CD4-positive, alpha-beta T cell treated with Interleukin-1 beta for 1 hour (primary cell): ENCODE results near the gene CALCR.
"Not testable (repeated sequence)": the region's sequence is repeated elsewhere in the genome, so short reads cannot be mapped to it uniquely, and the experiment has no call there.

ENCODE experiments used
- DNase-seq, 2 donors: peaks; one replicate each; pipeline ENCODE4 v3.0.0-alpha.2; 2020 to 2022

Gene CALCR

GRCh38 chr7:93559639-93560491 is 14.7 kb downstream of the CALCR start:
- DNase-seq, result no peak

DNA sequence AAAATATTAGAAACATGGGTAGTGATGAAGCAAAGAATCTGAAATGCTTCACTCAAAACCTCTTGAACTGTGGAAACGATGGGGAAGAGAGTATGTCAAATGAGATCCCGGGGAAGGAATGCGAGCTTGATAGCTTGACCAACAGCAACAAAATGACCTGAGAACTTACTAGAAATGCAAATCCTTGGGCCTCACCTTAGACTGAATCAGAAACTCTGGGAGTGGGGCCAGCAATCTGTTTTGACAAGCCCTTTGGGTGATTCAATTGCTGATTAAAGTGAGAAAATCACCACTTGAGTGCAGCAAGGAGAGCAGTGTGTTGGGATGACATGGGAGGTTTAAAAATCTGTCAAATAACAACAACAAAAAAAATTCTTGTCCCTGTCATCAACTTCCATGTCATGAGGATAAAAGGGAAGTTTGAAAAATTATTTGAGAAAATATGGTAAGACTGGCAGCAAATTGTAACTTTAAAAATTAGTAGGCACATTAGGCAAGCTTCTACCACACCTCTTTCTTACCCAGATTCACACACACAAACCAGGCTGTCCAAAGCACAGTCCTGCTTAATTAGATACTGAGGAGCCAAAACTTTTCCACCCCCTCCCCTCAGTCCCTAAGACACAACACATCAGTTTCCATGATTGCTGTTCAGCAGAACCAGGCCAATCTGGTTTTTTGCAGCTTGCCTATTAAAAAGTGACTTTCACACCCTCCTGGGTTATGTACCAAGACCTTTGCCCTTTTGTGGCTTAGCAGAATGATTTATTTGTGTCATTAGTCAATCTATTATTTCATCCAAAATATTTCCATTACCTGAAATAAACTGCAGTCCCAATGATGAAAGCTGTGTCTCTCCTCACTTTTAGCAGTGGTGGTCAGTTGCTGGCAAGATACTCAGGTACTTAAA is 15.6 kb downstream of the CALCR start:
- DNase-seq, result no peak

- no peak for DNase-seq
Measured at GRCh38 chr7:93551931-93552330, 22.6 kb downstream of the CALCR start.

GRCh38 chr7:93551063-93551895 is 23.2 kb downstream of the CALCR start:
- DNase-seq, result no peak

DNA sequence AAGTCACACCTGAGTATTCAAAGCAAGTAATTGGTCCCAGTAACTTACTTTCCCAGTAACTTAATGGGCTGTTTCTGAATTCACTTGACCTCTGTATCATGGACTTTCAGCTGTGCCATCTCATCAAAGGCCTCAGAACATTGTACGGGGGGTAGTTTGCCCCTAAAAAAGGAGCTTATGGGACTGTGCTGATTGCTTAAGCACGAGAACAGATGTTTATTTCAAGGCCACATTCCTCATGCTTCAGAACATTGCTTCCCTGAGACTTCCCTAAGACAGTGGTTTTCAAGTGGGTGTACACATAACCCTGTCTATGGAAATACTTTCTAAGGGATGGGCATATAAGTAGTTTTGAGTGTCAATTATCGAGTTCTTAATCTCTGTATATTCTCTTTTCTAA is 26.8 kb downstream of the CALCR start:
- DNase-seq, result no peak

GRCh38 chr7:93544691-93545090 is 29.8 kb downstream of the CALCR start:
- no peak for DNase-seq

DNA sequence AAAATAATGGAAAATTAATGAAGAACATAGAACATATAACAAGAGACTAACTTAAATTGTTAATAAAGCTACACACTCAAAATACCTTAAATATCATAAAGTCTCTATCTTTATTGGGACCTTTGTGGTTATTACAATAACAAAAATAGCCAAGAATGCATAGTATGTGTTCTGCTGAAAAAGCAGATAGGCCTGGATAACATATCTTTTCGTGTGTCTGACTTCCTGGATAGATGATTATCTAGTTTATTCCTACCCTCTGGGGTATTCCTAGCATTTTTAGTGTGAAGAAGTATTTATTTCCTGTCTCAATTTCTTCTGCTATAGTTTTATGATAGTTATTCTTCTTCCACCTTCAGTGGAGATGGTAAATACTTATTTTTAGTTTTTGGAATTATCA is 36.5 kb downstream of the CALCR start:
- DNase-seq, result no peak

GRCh38 chr7:93535616-93536015 is 38.9 kb downstream of the CALCR start:
- DNase-seq, result no peak

DNA sequence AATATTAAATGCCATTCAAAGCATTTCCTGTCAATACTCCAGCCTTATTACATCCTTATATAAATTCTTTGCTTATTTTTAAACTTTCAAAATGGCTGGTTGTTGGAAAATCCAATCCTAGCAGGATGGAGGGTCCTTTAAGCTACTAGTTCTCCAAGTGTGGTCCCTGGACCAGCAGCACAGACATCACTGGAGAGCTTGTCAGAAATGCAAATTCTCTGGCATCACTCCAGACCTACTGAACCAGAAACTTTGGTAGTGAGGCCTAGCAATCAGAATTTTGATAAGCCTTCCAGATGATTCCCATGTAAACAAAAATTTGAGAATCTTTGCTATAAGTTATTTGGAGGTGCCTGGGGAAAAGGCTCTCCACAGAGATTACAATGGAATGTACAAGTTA is 43.8 kb downstream of the CALCR start:
- no peak for DNase-seq

DNA sequence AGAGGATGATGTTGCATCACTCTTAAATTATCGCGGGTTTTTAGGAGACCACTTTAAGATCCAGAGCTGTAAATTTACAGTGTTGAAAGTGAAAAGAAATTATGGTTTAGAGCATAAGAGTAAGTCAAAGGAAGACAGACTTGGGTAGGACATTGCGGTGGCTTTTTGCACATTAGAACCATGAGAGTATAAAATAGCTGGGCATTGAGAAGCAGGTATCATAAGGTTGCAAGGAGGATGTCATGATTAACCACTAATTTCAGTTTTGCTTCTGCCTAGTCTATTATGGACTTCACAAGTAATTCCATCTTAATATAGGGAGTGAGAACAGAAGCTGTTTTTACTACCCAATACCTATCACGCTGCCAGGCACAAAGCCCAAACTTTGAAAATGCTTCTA is 57.7 kb downstream of the CALCR start:
- DNase-seq, result no peak

GRCh38 chr7:93515144-93515543 is 59.4 kb downstream of the CALCR start:
- no peak for DNase-seq

- DNase-seq, result no peak
Measured at GRCh38 chr7:93509303-93509702, 65.2 kb downstream of the CALCR start.

GRCh38 chr7:93503088-93503487 is 71.4 kb downstream of the CALCR start:
- DNase-seq, result no peak

DNA sequence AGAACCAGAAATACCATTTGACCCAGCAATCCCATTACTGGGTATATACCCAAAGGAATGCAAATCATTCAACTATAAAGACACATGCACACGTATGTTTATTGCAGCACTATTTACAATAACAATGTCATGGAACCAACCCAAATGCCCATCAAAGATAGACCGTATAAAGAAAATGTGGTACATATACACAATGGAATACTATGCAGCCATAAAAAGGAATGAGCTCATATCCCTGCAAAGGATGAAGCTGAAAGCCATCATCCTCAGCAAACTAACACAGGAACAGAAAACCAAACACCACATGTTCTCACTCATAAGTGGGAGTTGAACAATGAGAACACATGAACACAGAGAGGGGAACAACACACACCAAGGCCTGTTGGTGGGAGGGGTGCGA is 82.7 kb downstream of the CALCR start:
- DNase-seq, result not testable (repeated sequence)

GRCh38 chr7:93476491-93477344 is 97.8 kb downstream of the CALCR start:
- DNase-seq, result no peak

DNA sequence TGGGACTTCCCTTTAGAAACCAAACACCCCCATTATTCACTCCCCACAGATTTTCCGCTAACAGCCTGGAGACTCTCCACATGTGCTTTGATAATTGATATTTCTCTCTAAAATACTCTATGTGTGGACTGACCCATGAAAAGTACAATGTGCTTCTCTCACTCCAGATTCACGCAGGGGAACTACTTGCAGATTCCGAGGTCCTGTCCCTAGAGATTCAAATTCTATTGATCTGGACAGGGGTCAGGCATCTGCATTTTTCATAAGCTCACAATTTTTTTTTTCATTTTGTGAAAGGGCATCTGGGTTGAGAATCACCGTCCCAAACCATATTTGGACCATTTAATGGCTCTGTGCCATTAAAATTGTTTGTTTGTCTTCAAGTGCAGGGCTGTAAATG is 98.7 kb downstream of the CALCR start:
- no peak for DNase-seq

DNA sequence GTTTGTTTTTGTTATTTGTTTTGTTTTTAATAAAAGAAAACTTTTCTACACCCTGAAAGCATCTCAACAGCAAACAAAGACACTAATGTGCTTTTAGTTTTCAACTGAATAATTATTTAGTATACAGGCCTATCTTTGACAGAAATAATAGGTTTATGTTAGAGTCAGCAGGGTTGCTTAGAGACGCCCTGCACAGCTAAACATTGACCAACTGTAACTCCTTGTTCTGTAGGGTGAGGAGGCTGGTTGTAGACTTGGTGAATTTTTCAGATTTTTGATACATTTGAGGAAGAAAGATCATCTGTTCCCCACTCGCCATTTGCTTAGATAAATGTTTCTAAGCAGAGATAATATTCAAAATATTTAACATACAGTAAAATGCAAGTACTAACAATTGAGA is 103.1 kb downstream of the CALCR start:
- no peak for DNase-seq

DNA sequence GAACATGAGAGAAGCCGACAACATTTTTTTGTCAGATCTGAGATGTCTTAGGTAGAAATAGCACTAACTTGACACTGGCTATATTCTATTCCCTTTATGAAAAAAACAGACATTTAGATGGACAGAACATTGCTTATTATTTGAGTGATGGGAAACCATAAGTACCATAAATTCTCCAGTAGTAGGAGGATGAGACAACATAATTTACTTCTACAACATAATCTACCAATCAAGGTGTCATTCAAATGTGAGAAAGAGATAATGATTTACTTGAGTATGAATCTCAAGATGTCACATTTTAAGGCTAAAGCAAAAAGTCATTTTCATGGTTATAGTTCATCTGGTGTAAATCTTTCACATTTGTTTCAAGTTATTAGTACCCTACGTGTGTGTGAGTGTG is 110.8 kb downstream of the CALCR start:
- no peak for DNase-seq

DNA sequence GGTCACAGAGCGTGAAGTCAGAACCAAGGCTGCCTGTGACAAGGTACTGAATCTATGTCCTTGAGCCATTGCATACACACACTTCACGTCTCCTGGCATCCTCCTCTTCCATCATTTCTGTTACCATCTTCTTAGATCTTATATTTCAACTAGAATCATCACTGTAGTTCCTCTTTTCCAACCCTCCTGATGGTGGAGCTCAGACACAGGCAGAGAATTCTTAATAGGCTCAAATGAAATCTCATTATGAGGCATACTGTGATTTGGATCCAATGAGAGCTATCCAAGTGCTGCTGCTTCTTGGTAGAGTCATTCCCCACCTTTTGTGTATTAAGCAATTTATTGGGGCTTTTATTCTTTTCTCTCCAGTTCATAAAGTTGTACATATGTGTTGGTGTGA is 113.2 kb downstream of the CALCR start:
- DNase-seq, result no peak

DNA sequence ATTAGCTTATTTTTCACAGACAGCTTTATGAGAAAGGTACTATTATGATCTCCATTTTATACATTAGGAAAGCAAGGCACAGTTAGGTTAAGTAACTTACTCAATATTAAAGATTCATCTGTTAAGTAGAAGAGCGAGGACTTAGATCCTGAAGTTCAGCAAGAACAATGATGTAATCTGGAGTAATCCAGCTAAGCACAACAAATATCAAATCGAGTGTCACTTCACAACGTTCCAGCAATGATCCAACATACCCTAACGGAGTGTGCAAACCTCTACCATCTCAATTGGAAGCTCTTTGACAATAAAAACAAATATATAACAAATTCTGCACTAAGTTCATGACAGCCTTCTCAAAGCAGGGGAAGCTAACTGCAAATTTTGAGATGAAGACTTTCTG is 121.3 kb downstream of the CALCR start:
- DNase-seq, result no peak

DNA sequence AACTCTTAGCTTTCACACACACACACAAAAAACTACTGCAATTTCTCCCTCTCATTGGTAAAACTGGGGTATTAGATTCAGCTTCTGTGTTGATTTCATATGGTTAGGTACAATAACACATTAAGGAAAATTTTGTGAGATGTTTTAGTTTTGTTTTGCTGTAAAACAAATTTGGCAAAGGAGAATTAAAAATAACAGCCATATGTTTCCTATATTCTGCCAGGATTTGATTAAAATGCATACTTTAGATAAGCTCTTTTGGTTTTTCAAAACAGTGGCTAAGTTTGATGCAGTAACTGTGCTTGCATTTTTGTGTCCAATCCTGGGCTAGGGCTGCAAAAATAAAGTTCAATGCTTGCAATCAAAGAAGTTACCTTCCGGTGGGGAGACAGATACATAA is 126.3 kb downstream of the CALCR start:
- DNase-seq, result no peak

- DNase-seq, result no peak
Measured at GRCh38 chr7:93447509-93447908, 127.0 kb downstream of the CALCR start.
